Activated CD4-positive, alpha-beta memory T cell treated with anti-CD3 and anti-CD28 coated beads for 36 hours (primary cell): ENCODE results near the gene MCM5. TPM values are rescaled to one million over a fixed set of nuclear protein-coding genes. Genes with fewer than 3 reads are reported as not detected.
"Not testable (repeated sequence)": the region's sequence is repeated elsewhere in the genome, so short reads cannot be mapped to it uniquely, and the experiment has no call there.

Source experiments
- CTCF ChIA-PET: fragments of 350-600 bp; sonication (Branson Sonifier 250); formaldehyde crosslinking; loops from one replicate; lab custom pipeline; 2021; ENCODE audit warnings: antibody characterized with exemption, inconsistent platforms; lab: Charles Lee
- POLR2A ChIA-PET: fragments of 350-600 bp; sonication (Branson Sonifier 250); formaldehyde crosslinking; loops from one replicate; lab custom pipeline; 2021; ENCODE audit warnings: antibody characterized with exemption; lab: Charles Lee
- DNase-seq: peaks from one replicate; pipeline ENCODE4 v3.0.0-alpha.2; 2020
- H3K27ac Mint-ChIP-seq: one replicate; pipeline ENCODE4 v1.8.0; 2021; ENCODE audit warnings: mixed read lengths
- H3K27me3 Mint-ChIP-seq: one replicate; pipeline ENCODE4 v1.8.0; 2021; ENCODE audit warnings: mixed read lengths
- H3K36me3 Mint-ChIP-seq: one replicate; pipeline ENCODE4 v1.8.0; 2021; ENCODE audit warnings: mixed read lengths
- H3K4me1 Mint-ChIP-seq: one replicate; pipeline ENCODE4 v1.8.0; 2021; ENCODE audit warnings: low read depth, mixed read lengths
- H3K4me3 Mint-ChIP-seq: one replicate; pipeline ENCODE4 v1.8.0; 2021; ENCODE audit warnings: mild to moderate bottlenecking, mixed read lengths
- H3K9me3 Mint-ChIP-seq: one replicate; pipeline ENCODE4 v1.8.0; 2021; ENCODE audit warnings: mixed read lengths
- intact Hi-C: fragments of 100-400 bp; cut with micrococcal nuclease; formaldehyde crosslinking; loops from one replicate; pipeline ENCODE4 v1.15.1; 2023
- total RNA-seq, 2 experiments: library from RNA; stranded (reverse); gene quantifications; one replicate each; pipeline ENCODE4 v1.2.3, GENCODE V29; 2021

The MCM5 gene
- total RNA-seq, 2 experiments from 2014 or later, result 265 to 266 TPM

GRCh38 chr22:35364230-35364629, 35.7 kb upstream of the MCM5 start:
- H3K4me1 Mint-ChIP-seq, DNase-seq, H3K4me3 Mint-ChIP-seq, intact Hi-C loops, H3K36me3 Mint-ChIP-seq, H3K27ac Mint-ChIP-seq, H3K9me3 Mint-ChIP-seq, CTCF ChIA-PET, POLR2A ChIA-PET: not testable (repeated sequence)
- H3K27me3 Mint-ChIP-seq, result peaks cover 16% of the 10 kb centered on the region

- intact Hi-C loops, result no loop called here
- no peaks in the 10 kb centered on the region for H3K9me3 Mint-ChIP-seq
- H3K36me3 Mint-ChIP-seq, result no peaks in the 10 kb centered on the region
- no peak overlapping the region for H3K27ac Mint-ChIP-seq
- H3K4me1 Mint-ChIP-seq, result peaks cover 9% of the 10 kb centered on the region
- H3K27me3 Mint-ChIP-seq, result peaks cover 18% of the 10 kb centered on the region
- POLR2A ChIA-PET, result no interaction called here
- CTCF ChIA-PET, result no interaction called here
- DNase-seq, result no peak
- no peak overlapping the region for H3K4me3 Mint-ChIP-seq
These were observed 32.5 kb upstream of the MCM5 start for GRCh38 chr22:35367331-35367886.

GRCh38 chr22:35368386-35368785, 31.6 kb upstream of the MCM5 start:
- CTCF ChIA-PET, result no interaction called here
- intact Hi-C loops, result no loop called here
- Mint-ChIP-seq H3K4me1 (peaks cover 9% of the 10 kb centered on the region), H3K4me3 (no peak overlapping the region), H3K27me3 (peaks cover 18% of the 10 kb centered on the region), H3K27ac (no peak overlapping the region), H3K9me3 (no peaks in the 10 kb centered on the region), H3K36me3 (no peaks in the 10 kb centered on the region)
- POLR2A ChIA-PET, result no interaction called here
- no peak for DNase-seq

- H3K4me1 Mint-ChIP-seq, result peaks cover 9% of the 10 kb centered on the region
- no peaks in the 10 kb centered on the region for H3K36me3 Mint-ChIP-seq
- ChIA-PET POLR2A (no interaction called here), CTCF (interaction anchor here (0.9 kb wide), 1 partner anchor 213 kb away, joined by 3 read pairs; no protein-coding TSS in a partner anchor)
- H3K4me3 Mint-ChIP-seq, result no peak overlapping the region
- DNase-seq, result no peak
- H3K9me3 Mint-ChIP-seq, result no peaks in the 10 kb centered on the region
- peaks cover 15% of the 10 kb centered on the region for H3K27me3 Mint-ChIP-seq
- intact Hi-C loops, result no loop called here
- H3K27ac Mint-ChIP-seq, result no peak overlapping the region
These were observed 29.9 kb upstream of the MCM5 start for GRCh38 chr22:35369996-35370395.

GRCh38 chr22:35373781-35374180, 26.2 kb upstream of the MCM5 start:
- H3K9me3 Mint-ChIP-seq, result no peaks in the 10 kb centered on the region
- no peak overlapping the region for H3K4me3 Mint-ChIP-seq
- peaks cover 22% of the 10 kb centered on the region for H3K4me1 Mint-ChIP-seq
- no peaks in the 10 kb centered on the region for H3K36me3 Mint-ChIP-seq
- intact Hi-C loops, result no loop called here
- DNase-seq, result no peak
- ChIA-PET POLR2A (no interaction called here), CTCF (no interaction called here)
- H3K27ac Mint-ChIP-seq, result no peak overlapping the region
- H3K27me3 Mint-ChIP-seq, result peaks cover 2% of the 10 kb centered on the region

GRCh38 chr22:35375031-35375430, 24.9 kb upstream of the MCM5 start:
- POLR2A ChIA-PET, result no interaction called here
- H3K4me1 Mint-ChIP-seq, result peaks cover 22% of the 10 kb centered on the region
- intact Hi-C loops, result no loop called here
- no peaks in the 10 kb centered on the region for H3K9me3 Mint-ChIP-seq
- DNase-seq, result no peak
- H3K27ac Mint-ChIP-seq, result no peak overlapping the region
- no peak overlapping the region for H3K4me3 Mint-ChIP-seq
- CTCF ChIA-PET, result interaction anchor here (0.6 to 2.6 kb wide), 7 partner anchors 14 to 690 kb away, joined by 3 to 10 read pairs (median 3); no protein-coding TSS in a partner anchor
- H3K36me3 Mint-ChIP-seq, result no peaks in the 10 kb centered on the region
- peaks cover 1% of the 10 kb centered on the region for H3K27me3 Mint-ChIP-seq

- Mint-ChIP-seq H3K36me3 (no peaks in the 10 kb centered on the region), H3K27me3 (peaks cover 1% of the 10 kb centered on the region), H3K9me3 (no peaks in the 10 kb centered on the region), H3K4me3 (no peak overlapping the region), H3K4me1 (peaks cover 22% of the 10 kb centered on the region), H3K27ac (no peak overlapping the region)
- intact Hi-C loops, result no loop called here
- POLR2A ChIA-PET, result no interaction called here
- no peak for DNase-seq
- CTCF ChIA-PET, result interaction anchor here (0.6 to 2.6 kb wide), 8 partner anchors 13 to 690 kb away, joined by 3 to 10 read pairs (median 3); no protein-coding TSS in a partner anchor
These were observed 24.4 kb upstream of the MCM5 start for GRCh38 chr22:35375526-35375925.

- POLR2A ChIA-PET, result interaction anchor here (1.0 kb wide), 1 partner anchor 47 kb away, joined by 3 read pairs; no protein-coding TSS in a partner anchor
- Mint-ChIP-seq H3K36me3 (no peaks in the 10 kb centered on the region), H3K4me1 (peaks cover 24% of the 10 kb centered on the region), H3K27ac (peak overlapping the region; percentile 77), H3K9me3 (no peaks in the 10 kb centered on the region), H3K27me3 (peaks cover 3% of the 10 kb centered on the region), H3K4me3 (no peak overlapping the region)
- intact Hi-C loops, result loop anchor here (1.0 kb wide), 1 partner anchor 23 kb away; the partner anchor contains the start of gene MCM5
- CTCF ChIA-PET, result interaction anchor here (0.6 to 2.6 kb wide), 2 partner anchors 26 to 58 kb away, joined by 3 to 10 read pairs; no protein-coding TSS in a partner anchor
- peak; percentile 71 for DNase-seq
These were observed 23.0 kb upstream of the MCM5 start for GRCh38 chr22:35376728-35377472.

GRCh38 chr22:35377735-35378134, 22.2 kb upstream of the MCM5 start:
- POLR2A ChIA-PET, result no interaction called here
- Mint-ChIP-seq H3K27me3 (peaks cover 5% of the 10 kb centered on the region), H3K9me3 (no peaks in the 10 kb centered on the region), H3K4me3 (no peak overlapping the region), H3K27ac (peak overlapping the region; percentile 77), H3K36me3 (no peaks in the 10 kb centered on the region), H3K4me1 (peaks cover 20% of the 10 kb centered on the region)
- DNase-seq, result no peak
- CTCF ChIA-PET, result no interaction called here
- intact Hi-C loops, result loop anchor here (1.0 kb wide), 1 partner anchor 23 kb away; the partner anchor contains the start of gene MCM5

- intact Hi-C loops, result no loop called here
- H3K27me3 Mint-ChIP-seq, result peaks cover 10% of the 10 kb centered on the region
- H3K4me3 Mint-ChIP-seq, result no peak overlapping the region
- POLR2A ChIA-PET, result no interaction called here
- CTCF ChIA-PET, result no interaction called here
- DNase-seq, result no peak
- peaks cover 20% of the 10 kb centered on the region for H3K4me1 Mint-ChIP-seq
- no peaks in the 10 kb centered on the region for H3K36me3 Mint-ChIP-seq
- H3K27ac Mint-ChIP-seq, result no peak overlapping the region
- H3K9me3 Mint-ChIP-seq, result no peaks in the 10 kb centered on the region
These were observed 21.3 kb upstream of the MCM5 start for GRCh38 chr22:35378621-35379020.

GRCh38 chr22:35379146-35379993, 20.6 kb upstream of the MCM5 start:
- intact Hi-C loops, result no loop called here
- no peaks in the 10 kb centered on the region for H3K9me3 Mint-ChIP-seq
- no peak overlapping the region for H3K4me3 Mint-ChIP-seq
- ChIA-PET POLR2A (no interaction called here), CTCF (no interaction called here)
- no peak overlapping the region for H3K27ac Mint-ChIP-seq
- no peak for DNase-seq
- H3K36me3 Mint-ChIP-seq, result no peaks in the 10 kb centered on the region
- H3K27me3 Mint-ChIP-seq, result peaks cover 12% of the 10 kb centered on the region
- peaks cover 20% of the 10 kb centered on the region for H3K4me1 Mint-ChIP-seq

GRCh38 chr22:35380013-35380412, 19.9 kb upstream of the MCM5 start:
- Mint-ChIP-seq H3K4me1 (peaks cover 20% of the 10 kb centered on the region), H3K27ac (no peak overlapping the region), H3K36me3 (no peaks in the 10 kb centered on the region), H3K27me3 (peaks cover 12% of the 10 kb centered on the region), H3K4me3 (no peak overlapping the region), H3K9me3 (no peaks in the 10 kb centered on the region)
- CTCF ChIA-PET, result interaction anchor here (1.0 kb wide), 1 partner anchor 29 kb away, joined by 6 read pairs; no protein-coding TSS in a partner anchor
- no peak for DNase-seq
- intact Hi-C loops, result no loop called here
- POLR2A ChIA-PET, result interaction anchor here (0.5 kb wide), 1 partner anchor 269 kb away, joined by 3 read pairs; no protein-coding TSS in a partner anchor
